ENCODE measurements around the gene BHLHE23.

The BHLHE23 gene

GRCh38 chr20:62958388-62959100 is 48.2 kb downstream of the BHLHE23 start:
- no peak for DNase-seq

GRCh38 chr20:62957136-62958117 is 49.3 kb downstream of the BHLHE23 start:
- no peak for DNase-seq

- no peak for DNase-seq
Observed at GRCh38 chr20:62956387-62957135, 50.2 kb downstream of the BHLHE23 start.

Data from suppressor macrophage treated with lipopolysaccharide for 4 hours (primary cell).